ENCODE results near the gene ANXA4.

- TF ChIP-seq CTCF (IDR thresholded peaks at IDR 0.05; ENCODE audit: insufficient read depth, low read depth, low read length) (no peak), EZH2 (IDR thresholded peaks at IDR 0.05; ENCODE audit: insufficient read depth, low read length) (no peak)
Observed at GRCh38 chr2:69805887-69806286, 64.0 kb downstream of the ANXA4 start.

All from astrocyte (in vitro differentiated cells and primary cell).